Measurements from ENCODE around the gene CRADD. TPM values are rescaled to one million over a fixed set of nuclear protein-coding genes. Genes with fewer than 3 reads are reported as not detected.
"Not testable (repeated sequence)": the region's sequence is repeated elsewhere in the genome, so short reads cannot be mapped to it uniquely, and the experiment has no call there.

The CRADD gene
- 10 to 100 TPM; 27.7 to 61.0 (median 34.2) TPM for total RNA-seq

- ATAC-seq (ENCODE audit: low FRiP score) (peak; percentile 96), DNase-seq (ENCODE audit: low spot score) (peak; percentile 46)
- TF ChIP-seq, protein P1, sequence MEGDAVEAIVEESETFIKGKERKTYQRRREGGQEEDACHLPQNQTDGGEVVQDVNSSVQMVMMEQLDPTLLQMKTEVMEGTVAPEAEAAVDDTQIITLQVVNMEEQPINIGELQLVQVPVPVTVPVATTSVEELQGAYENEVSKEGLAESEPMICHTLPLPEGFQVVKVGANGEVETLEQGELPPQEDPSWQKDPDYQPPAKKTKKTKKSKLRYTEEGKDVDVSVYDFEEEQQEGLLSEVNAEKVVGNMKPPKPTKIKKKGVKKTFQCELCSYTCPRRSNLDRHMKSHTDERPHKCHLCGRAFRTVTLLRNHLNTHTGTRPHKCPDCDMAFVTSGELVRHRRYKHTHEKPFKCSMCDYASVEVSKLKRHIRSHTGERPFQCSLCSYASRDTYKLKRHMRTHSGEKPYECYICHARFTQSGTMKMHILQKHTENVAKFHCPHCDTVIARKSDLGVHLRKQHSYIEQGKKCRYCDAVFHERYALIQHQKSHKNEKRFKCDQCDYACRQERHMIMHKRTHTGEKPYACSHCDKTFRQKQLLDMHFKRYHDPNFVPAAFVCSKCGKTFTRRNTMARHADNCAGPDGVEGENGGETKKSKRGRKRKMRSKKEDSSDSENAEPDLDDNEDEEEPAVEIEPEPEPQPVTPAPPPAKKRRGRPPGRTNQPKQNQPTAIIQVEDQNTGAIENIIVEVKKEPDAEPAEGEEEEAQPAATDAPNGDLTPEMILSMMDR (IDR thresholded peaks at IDR 0.05), result no peak
Observed at GRCh38 chr12:93677195-93678064, at the start of gene CRADD. TSS of gene CRADD (plus strand) at chr12:93677375.

DNA sequence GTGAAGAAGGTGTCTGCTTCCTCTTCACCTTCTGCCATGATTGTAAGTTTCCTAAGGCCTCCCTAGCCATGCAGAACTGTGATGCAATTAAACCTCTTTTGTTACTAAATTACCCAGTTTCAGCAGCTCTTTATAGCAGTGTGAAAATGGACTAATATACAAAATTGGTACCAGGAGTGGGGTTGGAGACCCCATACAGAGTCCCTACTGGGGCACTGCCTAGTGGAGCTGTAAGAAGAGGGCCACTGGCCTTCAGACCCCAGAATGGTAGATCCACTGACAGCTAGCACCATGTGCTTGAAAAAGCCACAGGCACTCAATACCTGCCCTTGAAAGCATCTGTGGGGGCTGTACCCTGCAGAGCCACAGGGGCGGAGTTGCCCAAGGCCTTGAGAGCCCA is 44.8 kb upstream of the CRADD start:
- TF ChIP-seq, protein P1 (IDR thresholded peaks at IDR 0.05), result no peak
- ATAC-seq (ENCODE audit: low FRiP score), result no peak
- DNase-seq (ENCODE audit: low spot score), result no peak

- TF ChIP-seq, protein P1 (IDR thresholded peaks at IDR 0.05), result no peak
- ATAC-seq (ENCODE audit: low FRiP score), result no peak
- DNase-seq (ENCODE audit: low spot score), result no peak
Observed at GRCh38 chr12:93634416-93634815, 42.8 kb upstream of the CRADD start.

GRCh38 chr12:93636708-93637107 is 40.5 kb upstream of the CRADD start:
- DNase-seq (ENCODE audit: low spot score), result no peak
- TF ChIP-seq, protein P1 (IDR thresholded peaks at IDR 0.05), result no peak
- ATAC-seq (ENCODE audit: low FRiP score), result no peak

DNA sequence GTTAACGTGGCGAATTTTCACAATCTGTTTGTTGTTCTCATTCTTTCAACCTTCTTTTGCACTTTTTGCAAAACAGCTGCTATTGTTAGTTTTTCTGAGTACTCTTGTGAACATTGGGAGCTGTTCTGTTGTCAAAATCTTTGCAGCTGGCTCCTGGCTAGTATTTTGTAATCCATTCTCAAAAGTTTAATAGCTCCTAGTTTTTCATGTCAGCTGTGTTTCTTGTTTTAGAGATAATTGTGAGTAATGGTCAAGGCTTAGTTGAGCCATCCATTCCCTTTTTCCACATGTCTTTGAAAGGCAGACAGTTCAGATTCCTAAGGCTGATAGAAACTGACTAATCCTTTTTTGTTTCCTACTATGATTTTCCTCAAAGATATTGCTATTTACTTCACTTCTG is 39.1 kb upstream of the CRADD start:
- no peak for DNase-seq (ENCODE audit: low spot score)
- no peak for ATAC-seq (ENCODE audit: low FRiP score)
- TF ChIP-seq, protein P1 (IDR thresholded peaks at IDR 0.05), result no peak

GRCh38 chr12:93638954-93639353 is 38.2 kb upstream of the CRADD start:
- DNase-seq (ENCODE audit: low spot score), result no peak
- TF ChIP-seq, protein P1 (IDR thresholded peaks at IDR 0.05), result no peak
- no peak for ATAC-seq (ENCODE audit: low FRiP score)

DNA sequence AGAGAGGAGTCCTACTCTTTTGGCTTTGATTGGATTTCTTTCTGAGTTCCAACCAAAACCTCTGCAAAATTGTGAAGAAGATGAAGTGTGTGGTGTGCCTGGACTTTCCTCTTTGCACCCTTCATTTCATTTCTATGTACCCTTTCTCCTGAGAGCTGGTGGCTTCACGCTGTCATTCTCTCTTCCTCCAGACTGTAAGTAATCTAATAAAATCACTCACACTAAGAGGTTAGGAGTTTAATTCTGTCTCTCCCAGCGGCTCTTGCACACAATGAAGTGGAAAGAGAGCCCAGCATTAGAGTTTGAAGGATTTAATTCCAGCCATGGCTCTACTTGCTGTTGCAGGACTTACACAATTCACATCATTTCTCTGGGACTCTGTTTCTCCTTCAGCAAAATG is 37.8 kb upstream of the CRADD start:
- TF ChIP-seq, protein P1 (IDR thresholded peaks at IDR 0.05), result no peak
- ATAC-seq (ENCODE audit: low FRiP score) (no peak), DNase-seq (ENCODE audit: low spot score) (no peak)

GRCh38 chr12:93641380-93641779 is 35.8 kb upstream of the CRADD start:
- DNase-seq (ENCODE audit: low spot score); ATAC-seq (ENCODE audit: low FRiP score): not testable (repeated sequence)
